DMS153 (cell line): ENCODE data around the gene GZMM.

ENCODE experiments used
- DNase-seq: peaks from one replicate; lab custom pipeline; 2025; lab: John Stamatoyannopoulos, UW

GZMM gene

GRCh38 chr19:566844-567243 lies 23.0 kb downstream of the GZMM start:
- DNase-seq = no peak

GRCh38 chr19:567296-567900 lies 23.5 kb downstream of the GZMM start:
- DNase-seq = no peak

GRCh38 chr19:570251-570686 lies 26.4 kb downstream of the GZMM start:
- DNase-seq = no peak

GRCh38 chr19:570937-571565 lies 27.2 kb downstream of the GZMM start:
- peak; percentile 57 for DNase-seq

GRCh38 chr19:571566-571974 lies 27.7 kb downstream of the GZMM start:
- no peak for DNase-seq

- DNase-seq = peak; percentile 82
Measured at GRCh38 chr19:572140-572742, 28.4 kb downstream of the GZMM start, which contains the start of gene BSG. BSG (plus strand) TSS chr19:572596; CDS start chr19:572635, 39 bp downstream.

- no peak for DNase-seq
Measured at GRCh38 chr19:572743-573518, 29.1 kb downstream of the GZMM start.

- no peak for DNase-seq
Measured at GRCh38 chr19:573519-573825, 29.6 kb downstream of the GZMM start.

- no peak for DNase-seq
Measured at GRCh38 chr19:574658-575526, 31.0 kb downstream of the GZMM start.

GRCh38 chr19:575527-576506 lies 32.0 kb downstream of the GZMM start:
- DNase-seq = no peak

GRCh38 chr19:576768-577438 lies 33.0 kb downstream of the GZMM start:
- DNase-seq = no peak

GRCh38 chr19:577439-578392 lies 33.9 kb downstream of the GZMM start:
- no peak for DNase-seq

- no peak for DNase-seq
Measured at GRCh38 chr19:579111-579841, 35.4 kb downstream of the GZMM start.

GRCh38 chr19:579842-580155 lies 35.9 kb downstream of the GZMM start:
- no peak for DNase-seq

GRCh38 chr19:580274-580835 lies 36.5 kb downstream of the GZMM start:
- no peak for DNase-seq

GRCh38 chr19:581399-582111 lies 37.7 kb downstream of the GZMM start:
- DNase-seq = no peak

GRCh38 chr19:582497-583197 lies 38.8 kb downstream of the GZMM start:
- no peak for DNase-seq
